Stimulated activated memory B cell treated with anti-CD40 and anti-IgM and Interleukin-4, amounts not matched to agents 10 μg/mL and 1 μg/mL and 100 μg/mL, for 72 hours (primary cell): ENCODE data around the gene STXBP1.
"Not testable (repeated sequence)": the region's sequence is repeated elsewhere in the genome, so short reads cannot be mapped to it uniquely, and the experiment has no call there.

Experiments
- ATAC-seq: fragments of 150-1000 bp; cut with Tn5 transposase; 2 replicates; pipeline ENCODE4 v1.10.0; 2021
- H3K27ac Mint-ChIP-seq: one replicate; pipeline ENCODE4 v1.8.0; 2022; ENCODE audit warnings: mild to moderate bottlenecking, mixed read lengths
- H3K27me3 Mint-ChIP-seq: one replicate; pipeline ENCODE4 v1.8.0; 2022; ENCODE audit warnings: mixed read lengths
- H3K36me3 Mint-ChIP-seq: one replicate; pipeline ENCODE4 v1.8.0; 2022; ENCODE audit warnings: mixed read lengths
- H3K4me1 Mint-ChIP-seq: one replicate; pipeline ENCODE4 v1.8.0; 2022; ENCODE audit warnings: mixed read lengths
- H3K4me3 Mint-ChIP-seq: one replicate; pipeline ENCODE4 v1.8.0; 2022; ENCODE audit warnings: mild to moderate bottlenecking, moderate library complexity, mixed read lengths
- H3K9me3 Mint-ChIP-seq: one replicate; pipeline ENCODE4 v1.8.0; 2022; ENCODE audit warnings: mixed read lengths

STXBP1 gene

DNA sequence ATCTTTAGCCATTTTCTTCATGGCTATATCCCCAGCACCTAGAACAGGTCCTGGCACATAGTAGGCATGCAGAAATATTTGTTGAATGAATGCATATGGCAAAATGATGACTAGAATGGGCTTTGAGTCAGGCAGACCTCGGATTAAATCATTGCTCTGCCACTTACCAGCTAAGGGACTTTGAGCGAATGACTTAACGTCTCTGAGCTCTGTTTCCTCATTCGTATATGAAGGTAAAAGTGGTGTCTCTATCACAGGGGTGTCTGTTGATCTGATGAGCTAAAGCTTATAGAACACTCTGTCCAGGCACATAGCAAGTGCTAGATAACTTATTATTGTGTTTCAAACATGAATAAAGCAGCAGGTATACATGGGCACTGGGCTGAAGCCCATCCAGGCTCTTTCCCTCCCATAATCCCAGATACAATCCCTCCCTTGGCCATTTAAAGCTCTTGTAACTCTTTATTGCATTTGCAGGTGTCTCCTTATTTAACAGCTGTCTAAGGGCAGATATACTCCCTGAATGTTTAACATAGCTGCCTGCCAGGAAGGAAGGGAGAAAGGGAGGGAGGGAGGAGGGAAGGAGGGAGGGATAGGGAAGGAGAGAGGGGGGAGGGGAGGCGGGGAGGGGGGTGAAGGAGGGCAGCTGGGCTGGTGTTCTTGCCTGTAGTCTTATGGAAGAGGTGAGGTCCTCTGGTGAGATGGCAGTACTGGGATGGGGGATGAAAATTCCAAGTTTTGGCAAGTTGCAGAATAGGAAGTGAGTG lies 23.2 kb upstream of the STXBP1 start:
- H3K9me3 Mint-ChIP-seq: no peaks in the 10 kb centered on the region
- no peak for ATAC-seq

DNA sequence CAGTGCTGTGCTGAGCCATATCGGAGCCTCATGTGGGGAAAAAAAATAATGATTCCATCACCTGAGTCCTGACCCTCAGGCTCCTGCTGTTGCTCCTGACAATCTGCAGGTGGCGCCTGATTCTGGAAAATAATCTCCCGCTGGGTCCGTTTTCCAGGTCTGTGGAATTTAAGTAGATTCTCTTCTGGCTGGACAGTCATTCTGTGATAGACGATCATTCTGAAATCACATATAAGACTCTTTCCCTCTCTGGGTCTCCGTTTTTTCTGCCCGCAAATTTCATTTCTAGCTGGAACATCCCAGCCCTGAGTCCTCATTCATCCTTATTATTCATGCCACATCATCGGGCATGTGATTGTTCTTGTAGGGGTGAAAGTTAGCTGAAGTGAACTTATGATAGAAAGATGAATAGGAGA lies 22.1 kb upstream of the STXBP1 start:
- peaks cover 42% of the 10 kb centered on the region for H3K27me3 Mint-ChIP-seq
- ATAC-seq: peak; percentile 60
- H3K36me3 Mint-ChIP-seq: no peaks in the 10 kb centered on the region
- no peaks in the 10 kb centered on the region for H3K9me3 Mint-ChIP-seq
- no peaks in the 10 kb centered on the region for H3K4me1 Mint-ChIP-seq
- no peak overlapping the region for H3K4me3 Mint-ChIP-seq
- no peak overlapping the region for H3K27ac Mint-ChIP-seq

More for the DNA sequence above, 23.2 kb upstream of the STXBP1 start:
- no peaks in the 10 kb centered on the region for H3K36me3 Mint-ChIP-seq
- peaks cover 35% of the 10 kb centered on the region for H3K27me3 Mint-ChIP-seq
- no peak overlapping the region for H3K4me3 Mint-ChIP-seq
- no peak overlapping the region for H3K27ac Mint-ChIP-seq
- no peaks in the 10 kb centered on the region for H3K4me1 Mint-ChIP-seq

DNA sequence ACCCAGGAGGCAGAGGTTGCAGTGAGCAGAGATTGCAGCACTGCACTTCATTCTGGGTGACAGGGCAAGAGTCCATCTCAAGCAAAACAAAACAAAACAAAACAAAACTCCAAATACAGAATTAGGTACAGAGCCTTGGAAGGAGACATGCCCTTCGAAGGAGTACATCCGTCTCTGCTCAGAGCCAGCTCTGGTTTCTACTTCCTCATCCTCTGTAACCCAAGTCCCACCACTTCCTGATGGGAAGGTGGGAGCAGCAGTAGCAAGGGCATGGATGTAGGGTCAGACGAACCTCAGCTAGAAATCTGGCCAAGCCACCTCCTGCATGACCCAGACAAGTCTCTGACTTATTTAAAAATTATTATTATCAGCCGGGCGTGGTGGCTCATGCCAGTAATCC lies 16.5 kb upstream of the STXBP1 start:
- Mint-ChIP-seq H3K4me3 (no peak overlapping the region), H3K4me1 (no peaks in the 10 kb centered on the region), H3K27ac (no peak overlapping the region), H3K36me3 (no peaks in the 10 kb centered on the region), H3K9me3 (no peaks in the 10 kb centered on the region), H3K27me3 (peaks cover 32% of the 10 kb centered on the region)
- no peak for ATAC-seq

DNA sequence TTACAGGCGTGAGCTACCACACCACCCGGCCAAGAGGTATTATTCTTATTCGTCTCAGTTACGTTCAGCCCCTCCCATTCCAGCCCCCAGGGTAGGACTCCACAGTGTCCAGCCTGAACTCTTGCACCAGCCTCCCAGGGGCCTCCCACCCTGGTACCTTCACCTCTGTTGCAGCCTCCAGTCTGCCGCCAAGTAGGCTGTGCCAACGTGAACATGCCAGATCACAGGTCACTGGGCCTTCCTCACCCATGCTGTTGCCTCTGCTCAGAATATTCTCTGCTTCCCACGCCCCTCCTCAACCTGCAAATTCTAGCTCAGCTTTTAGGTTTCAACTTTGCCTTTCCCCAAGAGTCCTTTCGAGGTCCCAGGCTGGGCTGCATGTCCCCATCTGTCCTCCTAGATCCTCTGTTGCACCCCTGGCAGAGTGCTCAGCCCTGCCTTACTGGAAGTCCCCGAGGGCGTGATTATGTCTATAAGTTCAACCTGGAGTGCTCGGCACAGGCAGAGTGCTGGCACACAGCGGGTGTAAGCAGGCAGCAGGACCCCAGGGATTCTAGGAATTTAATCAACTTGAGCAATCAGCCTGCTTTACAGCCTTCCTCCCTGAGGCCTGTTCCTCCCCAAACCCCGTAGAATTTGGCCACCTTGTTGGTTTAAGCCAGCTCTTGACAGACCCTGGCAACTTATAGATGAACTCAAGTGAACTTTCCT lies 13.1 kb upstream of the STXBP1 start:
- H3K9me3 Mint-ChIP-seq: no peaks in the 10 kb centered on the region
- no peak for ATAC-seq

DNA sequence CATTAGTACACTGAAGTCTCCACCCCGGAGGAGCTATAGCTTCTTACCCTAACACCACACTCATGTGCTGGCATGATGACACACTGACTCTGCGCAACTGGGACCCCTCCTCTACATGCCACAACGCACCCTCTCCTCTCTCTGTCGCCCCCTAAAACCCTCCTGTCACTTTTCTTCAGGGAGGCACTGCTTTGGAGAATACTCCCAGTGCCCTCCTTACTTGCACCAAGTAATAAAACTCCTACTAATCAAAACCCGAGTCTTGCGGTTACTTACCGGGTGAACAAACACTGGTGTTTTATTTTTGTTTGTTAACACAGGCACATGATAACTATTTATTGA lies 12.6 kb upstream of the STXBP1 start:
- Mint-ChIP-seq H3K36me3 (no peaks in the 10 kb centered on the region), H3K4me1 (no peaks in the 10 kb centered on the region), H3K27ac (no peak overlapping the region), H3K4me3 (no peak overlapping the region), H3K27me3 (peaks cover 8% of the 10 kb centered on the region), H3K9me3 (no peaks in the 10 kb centered on the region)
- ATAC-seq: no peak

More for the DNA sequence above, 13.1 kb upstream of the STXBP1 start:
- peaks cover 13% of the 10 kb centered on the region for H3K27me3 Mint-ChIP-seq
- no peak overlapping the region for H3K4me3 Mint-ChIP-seq
- H3K27ac Mint-ChIP-seq: no peak overlapping the region
- H3K4me1 Mint-ChIP-seq: no peaks in the 10 kb centered on the region
- H3K36me3 Mint-ChIP-seq: no peaks in the 10 kb centered on the region

DNA sequence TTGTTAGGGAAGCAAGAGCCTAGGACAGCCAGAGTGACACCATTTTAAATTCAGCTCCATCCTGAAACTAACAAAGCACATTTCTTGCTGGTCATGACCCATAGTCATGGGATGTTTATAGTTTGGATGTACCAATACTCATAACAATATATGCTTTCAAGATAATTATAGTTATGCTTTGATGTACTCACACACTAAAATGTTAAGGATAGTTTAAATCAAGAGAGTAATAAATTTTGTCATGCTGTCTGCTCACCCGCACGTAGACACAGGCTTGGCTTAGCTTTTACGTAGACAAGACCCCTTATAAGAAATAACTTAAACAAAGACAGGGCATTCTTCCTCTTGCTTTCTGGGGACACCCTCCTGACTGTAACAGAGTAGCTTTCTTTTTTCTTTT lies 8.9 kb upstream of the STXBP1 start:
- no peaks in the 10 kb centered on the region for H3K9me3 Mint-ChIP-seq
- H3K4me3 Mint-ChIP-seq: no peak overlapping the region
- H3K36me3 Mint-ChIP-seq: no peaks in the 10 kb centered on the region
- no peak for ATAC-seq
- H3K4me1 Mint-ChIP-seq: peaks cover 5% of the 10 kb centered on the region
- H3K27ac Mint-ChIP-seq: no peak overlapping the region
- H3K27me3 Mint-ChIP-seq: peaks cover 17% of the 10 kb centered on the region

DNA sequence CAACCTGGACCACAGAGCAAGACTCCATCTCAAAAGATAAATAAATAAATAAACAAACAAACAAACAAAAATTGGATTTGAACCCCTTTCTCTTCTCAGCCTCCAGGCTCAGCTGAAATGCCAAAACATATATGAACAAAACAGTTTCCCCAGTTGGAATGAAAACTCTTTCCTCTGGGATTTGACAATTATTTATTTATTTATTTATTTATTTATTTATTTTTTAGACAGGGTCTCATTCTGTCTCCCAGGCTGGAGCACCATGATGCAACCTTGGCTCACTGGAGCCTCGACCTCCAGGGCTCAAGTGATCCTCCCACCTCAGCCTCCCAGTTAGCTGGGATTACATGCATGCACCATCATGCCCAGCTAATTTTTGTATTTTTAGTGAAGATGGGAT lies 6.0 kb upstream of the STXBP1 start:
- no peaks in the 10 kb centered on the region for H3K36me3 Mint-ChIP-seq
- no peak for ATAC-seq
- H3K27ac Mint-ChIP-seq: no peak overlapping the region
- H3K27me3 Mint-ChIP-seq: peaks cover 26% of the 10 kb centered on the region
- H3K9me3 Mint-ChIP-seq: no peaks in the 10 kb centered on the region
- H3K4me3 Mint-ChIP-seq: no peak overlapping the region
- H3K4me1 Mint-ChIP-seq: peaks cover 16% of the 10 kb centered on the region

DNA sequence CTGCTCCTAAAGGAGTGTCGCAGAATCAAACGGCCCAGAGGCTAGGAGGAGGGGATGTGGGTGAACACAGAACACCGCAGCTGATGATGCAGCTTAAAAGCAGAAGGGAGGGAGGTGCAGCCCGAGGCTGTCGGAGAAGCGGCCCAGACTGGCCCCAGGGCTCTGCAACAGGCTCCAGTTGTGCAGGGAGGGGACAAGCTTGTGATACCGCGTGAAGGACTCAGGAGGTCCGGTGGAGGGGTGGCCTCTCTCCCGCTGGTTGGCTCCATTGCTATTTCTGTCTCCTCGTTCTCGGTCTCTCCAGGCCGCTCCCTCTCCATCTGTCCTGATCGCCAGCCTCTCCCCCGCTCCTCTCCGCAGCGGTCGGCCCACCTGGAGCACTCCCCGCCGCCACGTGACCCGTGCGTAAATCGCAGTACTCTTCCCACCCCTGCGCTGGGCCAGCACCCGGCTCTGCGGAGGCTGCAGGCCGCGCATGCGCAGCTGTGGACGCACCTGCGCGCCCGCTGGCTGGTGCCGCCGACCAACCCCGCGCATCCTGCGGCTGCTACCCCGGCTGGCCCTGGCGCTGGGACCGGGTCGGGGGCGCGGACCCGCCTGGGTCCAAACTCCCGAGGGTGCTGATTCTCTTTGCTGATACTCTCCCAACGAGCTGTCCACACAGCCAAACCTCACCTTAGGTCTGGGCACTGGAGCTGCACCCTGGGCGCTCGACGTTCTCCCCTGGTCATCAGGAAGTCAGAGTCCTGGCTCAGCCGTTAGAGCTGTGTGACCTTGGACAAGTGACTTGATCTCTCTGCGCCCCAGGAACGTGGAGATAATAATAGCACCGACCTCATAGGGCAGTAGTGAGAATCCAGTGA lies 3.7 kb upstream of the STXBP1 start:
- Mint-ChIP-seq H3K36me3 (no peaks in the 10 kb centered on the region), H3K4me3 (peak overlapping the region; percentile 85), H3K27ac (peak overlapping the region; percentile 25), H3K9me3 (no peaks in the 10 kb centered on the region), H3K4me1 (peaks cover 30% of the 10 kb centered on the region), H3K27me3 (peaks cover 43% of the 10 kb centered on the region)
- peak; percentile 85 for ATAC-seq

DNA sequence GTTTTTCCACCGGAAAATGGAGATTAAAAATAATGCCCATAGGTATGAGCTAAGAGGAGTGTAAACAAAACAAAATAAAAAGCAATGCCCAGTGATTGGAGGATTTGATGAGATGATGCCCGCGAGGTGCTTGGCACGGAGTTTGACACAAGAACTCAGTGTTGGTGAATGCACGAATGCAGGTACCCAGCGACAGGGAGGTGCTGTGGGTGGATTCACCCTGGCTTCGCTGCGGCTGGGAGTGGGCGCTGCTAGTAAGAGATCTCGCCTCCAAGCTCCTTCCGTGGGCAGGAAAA lies 526 bp upstream of the STXBP1 start:
- no peaks in the 10 kb centered on the region for H3K9me3 Mint-ChIP-seq
- peak overlapping the region; percentile 49 for H3K27ac Mint-ChIP-seq
- no peak for ATAC-seq
- no peaks in the 10 kb centered on the region for H3K36me3 Mint-ChIP-seq
- H3K4me3 Mint-ChIP-seq: peak overlapping the region; percentile 95
- peaks cover 48% of the 10 kb centered on the region for H3K27me3 Mint-ChIP-seq
- peaks cover 34% of the 10 kb centered on the region for H3K4me1 Mint-ChIP-seq

DNA sequence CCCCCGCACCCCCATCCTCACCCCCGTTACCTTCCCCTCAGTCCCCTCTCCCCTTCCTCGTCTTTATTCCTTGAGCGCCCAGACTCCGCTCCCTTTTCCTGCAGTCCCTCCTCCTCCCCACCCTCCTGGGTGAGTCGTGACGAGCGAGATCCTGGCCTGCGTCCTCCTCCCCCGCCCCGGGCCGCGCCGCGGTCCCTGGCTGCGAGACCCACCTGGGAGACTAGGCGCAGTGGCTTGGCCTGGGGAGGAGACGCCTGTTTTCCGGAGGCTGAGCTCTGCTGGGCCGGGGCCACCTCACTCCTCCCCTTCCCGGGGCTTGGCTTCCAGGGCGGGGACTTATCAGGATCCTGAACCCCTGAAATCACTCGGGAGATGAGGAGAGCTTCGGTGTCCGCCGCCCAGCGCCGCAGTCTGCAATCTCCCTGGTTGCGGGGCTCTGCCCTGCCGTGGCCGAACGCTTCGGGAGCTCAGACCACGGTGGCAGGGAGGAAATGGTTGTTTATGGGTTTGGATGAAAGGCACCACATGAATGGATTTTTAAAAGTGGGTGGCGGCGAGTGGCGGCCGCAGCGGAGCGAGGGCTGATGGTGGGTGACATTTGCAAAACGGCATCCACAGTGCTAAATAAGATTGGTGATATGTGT lies 984 bp downstream of the STXBP1 start:
- H3K4me1 Mint-ChIP-seq: peaks cover 31% of the 10 kb centered on the region
- no peaks in the 10 kb centered on the region for H3K9me3 Mint-ChIP-seq
- peak overlapping the region; percentile 19 for H3K4me3 Mint-ChIP-seq
- H3K27ac Mint-ChIP-seq: no peak overlapping the region
- peaks cover 42% of the 10 kb centered on the region for H3K27me3 Mint-ChIP-seq
- ATAC-seq: no peak
- H3K36me3 Mint-ChIP-seq: no peaks in the 10 kb centered on the region

DNA sequence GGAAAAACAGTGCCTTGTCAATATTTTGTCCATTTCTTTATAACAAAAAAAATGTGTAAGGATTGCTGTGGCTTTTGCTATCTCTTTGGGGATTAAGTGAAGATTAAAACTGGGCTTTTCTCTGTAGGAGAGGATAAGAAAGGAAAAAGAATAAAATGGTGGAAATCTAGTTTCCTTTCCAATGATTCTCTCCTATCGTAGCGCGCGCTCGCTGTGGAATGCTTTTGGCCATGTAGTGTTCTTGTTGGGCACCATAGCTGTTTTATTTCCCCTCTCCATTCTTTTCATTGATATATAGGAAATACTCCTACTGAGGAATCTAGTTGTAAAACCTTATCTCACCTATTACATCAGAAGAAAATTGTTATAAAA lies 1.5 kb downstream of the STXBP1 start:
- no peak overlapping the region for H3K4me3 Mint-ChIP-seq
- ATAC-seq: no peak
- peaks cover 25% of the 10 kb centered on the region for H3K4me1 Mint-ChIP-seq
- peaks cover 42% of the 10 kb centered on the region for H3K27me3 Mint-ChIP-seq
- H3K27ac Mint-ChIP-seq: no peak overlapping the region
- H3K36me3 Mint-ChIP-seq: no peaks in the 10 kb centered on the region
- H3K9me3 Mint-ChIP-seq: no peaks in the 10 kb centered on the region

DNA sequence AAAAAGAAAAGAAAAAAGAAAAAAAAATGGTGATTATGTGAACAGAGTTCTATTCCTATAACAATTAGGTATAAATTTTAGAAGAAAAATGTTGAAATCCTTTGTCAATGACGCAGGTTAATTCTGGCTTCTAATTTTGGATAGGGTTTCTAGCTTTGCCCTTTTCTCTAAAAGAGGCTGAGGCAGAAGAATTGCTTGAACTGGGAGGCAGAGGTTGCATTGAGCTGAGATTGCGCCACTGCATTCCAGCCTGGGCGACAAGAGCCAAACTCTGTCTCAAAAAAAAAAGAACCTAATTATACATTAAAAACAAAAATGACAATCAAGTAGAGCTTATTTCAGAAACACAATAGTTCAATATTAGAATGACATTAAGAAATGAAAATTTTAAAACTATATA lies 2.9 kb downstream of the STXBP1 start:
- H3K27ac Mint-ChIP-seq: no peak overlapping the region
- H3K36me3 Mint-ChIP-seq: no peaks in the 10 kb centered on the region
- no peak for ATAC-seq
- no peak overlapping the region for H3K4me3 Mint-ChIP-seq
- peaks cover 18% of the 10 kb centered on the region for H3K4me1 Mint-ChIP-seq
- H3K9me3 Mint-ChIP-seq: no peaks in the 10 kb centered on the region
- peaks cover 32% of the 10 kb centered on the region for H3K27me3 Mint-ChIP-seq

DNA sequence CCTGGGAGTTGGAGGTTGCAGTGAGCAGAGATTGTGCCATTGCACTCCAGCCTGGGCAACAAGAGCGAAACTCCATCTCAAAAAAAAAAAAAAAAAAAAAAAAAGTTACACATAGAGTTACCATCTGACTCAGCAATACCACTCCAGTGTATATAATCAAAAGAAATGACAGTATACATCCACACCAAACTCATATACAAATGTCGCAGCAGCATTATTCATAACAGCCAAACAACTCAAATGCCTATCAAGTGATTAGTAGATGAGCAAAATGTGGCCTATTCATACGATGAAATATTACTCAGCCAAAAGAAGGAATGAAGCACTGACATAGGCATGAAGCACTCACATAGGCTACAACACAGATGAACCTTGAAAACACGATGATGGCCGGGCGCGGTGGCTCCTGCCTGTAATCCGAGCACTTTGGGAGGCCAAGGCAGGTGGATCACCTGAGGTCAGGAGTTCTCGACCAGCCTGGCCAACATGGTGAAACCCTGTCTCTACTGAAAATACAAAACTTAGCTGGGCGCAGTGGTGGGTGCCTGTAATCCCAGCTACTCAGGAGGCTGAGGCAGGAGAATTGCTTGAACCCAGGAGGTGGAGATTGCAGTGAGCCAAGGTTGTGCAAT lies 9.4 kb downstream of the STXBP1 start:
- H3K27me3 Mint-ChIP-seq: peaks cover 16% of the 10 kb centered on the region
- not testable (repeated sequence) for H3K27ac Mint-ChIP-seq, H3K4me1 Mint-ChIP-seq, H3K36me3 Mint-ChIP-seq, H3K4me3 Mint-ChIP-seq, ATAC-seq, H3K9me3 Mint-ChIP-seq

DNA sequence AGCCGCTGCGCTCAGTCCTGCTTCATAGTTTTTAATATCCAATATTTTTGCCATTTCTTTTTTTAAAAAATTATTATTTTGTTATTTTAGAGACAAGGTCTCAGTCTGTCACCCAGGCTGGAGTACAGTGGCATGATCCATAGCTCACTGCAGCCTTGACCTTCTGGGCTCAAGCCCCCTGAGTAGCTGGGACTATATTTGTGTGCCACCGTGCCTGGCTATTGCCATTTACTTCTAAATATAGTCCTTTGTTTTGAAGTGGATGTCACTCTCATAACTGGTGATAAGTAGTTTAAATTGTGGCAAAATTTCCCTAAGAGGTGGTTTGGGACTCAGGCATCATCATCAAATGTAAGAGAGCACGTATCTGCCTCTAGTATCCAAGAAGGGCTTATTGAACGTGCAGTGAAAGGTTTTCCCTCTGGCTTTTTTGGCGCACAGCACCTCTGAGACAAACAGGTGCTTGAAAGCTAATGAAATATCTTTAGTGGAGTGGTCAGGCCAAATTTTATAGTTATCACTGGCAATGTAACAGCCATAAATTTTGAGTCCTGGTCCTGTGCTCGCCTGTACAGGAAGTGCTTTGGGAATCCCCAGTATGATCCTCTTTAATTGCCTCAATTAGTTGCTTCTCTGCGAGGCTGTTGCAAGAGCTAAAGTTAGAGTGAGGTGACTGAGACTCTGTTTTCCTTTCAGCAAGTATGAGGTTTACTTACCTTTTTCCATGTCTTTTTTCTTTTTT lies 14.8 kb downstream of the STXBP1 start:
- Mint-ChIP-seq H3K4me3 (no peak overlapping the region), H3K27ac (no peak overlapping the region), H3K4me1 (no peaks in the 10 kb centered on the region), H3K9me3 (peaks cover 3% of the 10 kb centered on the region), H3K36me3 (no peaks in the 10 kb centered on the region), H3K27me3 (peaks cover 46% of the 10 kb centered on the region)
- ATAC-seq: no peak
